ENCODE results near the gene OR10G7.

GRCh38 chr11:124080327-124081001, 39.3 kb upstream of the OR10G7 start:
- TF ChIP-seq, protein P1, sequence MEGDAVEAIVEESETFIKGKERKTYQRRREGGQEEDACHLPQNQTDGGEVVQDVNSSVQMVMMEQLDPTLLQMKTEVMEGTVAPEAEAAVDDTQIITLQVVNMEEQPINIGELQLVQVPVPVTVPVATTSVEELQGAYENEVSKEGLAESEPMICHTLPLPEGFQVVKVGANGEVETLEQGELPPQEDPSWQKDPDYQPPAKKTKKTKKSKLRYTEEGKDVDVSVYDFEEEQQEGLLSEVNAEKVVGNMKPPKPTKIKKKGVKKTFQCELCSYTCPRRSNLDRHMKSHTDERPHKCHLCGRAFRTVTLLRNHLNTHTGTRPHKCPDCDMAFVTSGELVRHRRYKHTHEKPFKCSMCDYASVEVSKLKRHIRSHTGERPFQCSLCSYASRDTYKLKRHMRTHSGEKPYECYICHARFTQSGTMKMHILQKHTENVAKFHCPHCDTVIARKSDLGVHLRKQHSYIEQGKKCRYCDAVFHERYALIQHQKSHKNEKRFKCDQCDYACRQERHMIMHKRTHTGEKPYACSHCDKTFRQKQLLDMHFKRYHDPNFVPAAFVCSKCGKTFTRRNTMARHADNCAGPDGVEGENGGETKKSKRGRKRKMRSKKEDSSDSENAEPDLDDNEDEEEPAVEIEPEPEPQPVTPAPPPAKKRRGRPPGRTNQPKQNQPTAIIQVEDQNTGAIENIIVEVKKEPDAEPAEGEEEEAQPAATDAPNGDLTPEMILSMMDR (conservative IDR thresholded peaks at IDR 0.05): no peak
- TF ChIP-seq ZFX (IDR thresholded peaks at IDR 0.05): no peak
